HepG2 (cell line): ENCODE data around the gene BRD2.

Experiments
- GABPA ChIP-seq, 2 experiments: IDR thresholded peaks; 2 replicates each; pipeline ENCODE4 v1.6.1; 2011 to 2016; ENCODE audit warnings: low read depth in 2 of 2, low read length in 1 of 2, missing biosample characterization in 1 of 2, missing genetic modification characterization in 1 of 2
- NAIF1 ChIP-seq: sonication (generic); formaldehyde crosslinking; IDR thresholded peaks from 2 replicates; pipeline ENCODE4 v1.5.0; 2020; ENCODE audit warnings: mild to moderate bottlenecking, missing genetic modification reagents, borderline replicate concordance
- SYNCRIP ChIP-seq: fragments of 200-400 bp; formaldehyde crosslinking; IDR thresholded peaks from 2 replicates; pipeline ENCODE4 v1.6.1; 2018; ENCODE audit warnings: mild to moderate bottlenecking, low read depth, low read length; ENCODE audit not compliant: insufficient read depth
- TBL1XR1 ChIP-seq: fragments of 150-350 bp; IDR thresholded peaks from 2 replicates; pipeline ENCODE4 v1.6.1; 2014; ENCODE audit warnings: borderline replicate concordance, low read length; ENCODE audit not compliant: partially characterized antibody

- no peak for TF ChIP-seq SYNCRIP
- TF ChIP-seq NAIF1, result no peak
- no peak for TF ChIP-seq TBL1XR1
- TF ChIP-seq GABPA (IDR thresholded peaks at IDR 0.05; ENCODE audit: low read depth, low read length), result no peak
- TF ChIP-seq GABPA (CRISPR knock-in tag; IDR thresholded peaks at IDR 0.05; ENCODE audit: low read depth), result no peak
Measured at GRCh38 chr6:32962213-32962826, 6.1 kb upstream of the BRD2 start.
